LNCaP clone FGC (cell line): Measurements from ENCODE around the gene TNF.

ENCODE experiments used
- DNase-seq: peaks from one replicate; pipeline ENCODE4 v3.0.0-alpha.2; 2011; ENCODE audit warnings: low read depth
- H3K4me3 ChIP-seq: 2 replicates; pipeline ENCODE4 v1.5.1; 2011; ENCODE audit warnings: mild to moderate bottlenecking, low read depth, low read length, control low read depth
- CTCF ChIP-seq: IDR thresholded peaks from 2 replicates; pipeline ENCODE4 v1.5.1; 2012; ENCODE audit warnings: mild to moderate bottlenecking; ENCODE audit not compliant: control insufficient read depth, insufficient read depth; ENCODE audit errors: extremely low read depth

TNF gene

GRCh38 chr6:31559958-31560696 lies 15.2 kb upstream of the TNF start:
- no peak for TF ChIP-seq CTCF
- no peak for DNase-seq
- H3K4me3 ChIP-seq = no peak overlapping the region

DNA sequence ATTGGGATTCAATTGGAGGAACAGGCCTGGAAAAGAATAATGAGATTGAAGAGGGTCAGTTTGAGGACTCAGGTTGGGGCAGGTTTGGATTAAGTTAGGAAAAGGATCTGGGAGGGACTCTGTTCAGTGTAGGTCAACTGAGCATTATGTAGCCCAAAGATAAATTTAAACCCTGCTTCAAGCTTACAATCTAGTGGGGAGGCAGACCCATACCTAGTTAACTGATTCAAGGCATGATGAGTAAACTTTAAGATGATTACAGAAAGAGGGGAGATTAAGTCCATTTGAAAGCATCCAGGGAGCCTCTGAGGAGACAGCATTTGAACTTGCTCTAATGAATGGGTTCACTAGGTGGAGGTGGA lies 14.7 kb upstream of the TNF start:
- no peak overlapping the region for H3K4me3 ChIP-seq
- no peak for TF ChIP-seq CTCF
- no peak for DNase-seq

- TF ChIP-seq CTCF = no peak
- no peak overlapping the region for H3K4me3 ChIP-seq
- no peak for DNase-seq
Measured at GRCh38 chr6:31567531-31568370, 7.6 kb upstream of the TNF start.

- no peak overlapping the region for H3K4me3 ChIP-seq
- no peak for DNase-seq
- no peak for TF ChIP-seq CTCF
Measured at GRCh38 chr6:31568537-31568961, 6.8 kb upstream of the TNF start.

DNA sequence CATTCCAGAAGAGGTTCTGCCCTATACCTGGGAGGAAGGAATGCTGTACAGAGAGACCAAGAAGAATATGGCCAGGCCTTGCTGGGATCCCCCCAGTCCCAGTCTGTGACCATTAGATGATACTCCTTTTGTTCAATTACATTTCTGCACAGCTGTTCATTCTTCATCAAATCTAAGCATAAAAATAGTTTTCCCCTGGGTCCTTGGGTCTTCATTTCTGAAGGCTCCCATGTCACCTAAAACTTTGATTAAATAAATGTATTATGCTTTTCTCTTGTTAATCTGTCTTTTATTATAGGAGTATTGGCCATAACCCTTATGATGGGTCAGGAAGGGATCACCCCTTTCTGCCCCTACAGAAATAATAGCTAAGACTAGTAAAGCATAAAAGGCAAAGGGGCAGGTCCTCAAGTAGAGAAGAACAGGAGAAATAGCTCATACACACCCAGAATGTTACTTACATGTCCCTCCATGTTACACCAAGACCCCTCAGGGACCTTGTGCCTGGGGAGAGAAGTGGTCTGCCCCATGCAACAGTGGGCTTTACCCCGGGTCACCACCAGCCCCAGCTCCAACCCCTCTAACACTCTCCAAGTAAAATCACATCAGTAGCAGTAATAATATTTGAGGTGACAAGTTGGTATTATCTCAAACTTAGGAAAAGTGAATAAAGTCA lies 5.4 kb upstream of the TNF start:
- H3K4me3 ChIP-seq = no peak overlapping the region
- no peak for TF ChIP-seq CTCF

DNA sequence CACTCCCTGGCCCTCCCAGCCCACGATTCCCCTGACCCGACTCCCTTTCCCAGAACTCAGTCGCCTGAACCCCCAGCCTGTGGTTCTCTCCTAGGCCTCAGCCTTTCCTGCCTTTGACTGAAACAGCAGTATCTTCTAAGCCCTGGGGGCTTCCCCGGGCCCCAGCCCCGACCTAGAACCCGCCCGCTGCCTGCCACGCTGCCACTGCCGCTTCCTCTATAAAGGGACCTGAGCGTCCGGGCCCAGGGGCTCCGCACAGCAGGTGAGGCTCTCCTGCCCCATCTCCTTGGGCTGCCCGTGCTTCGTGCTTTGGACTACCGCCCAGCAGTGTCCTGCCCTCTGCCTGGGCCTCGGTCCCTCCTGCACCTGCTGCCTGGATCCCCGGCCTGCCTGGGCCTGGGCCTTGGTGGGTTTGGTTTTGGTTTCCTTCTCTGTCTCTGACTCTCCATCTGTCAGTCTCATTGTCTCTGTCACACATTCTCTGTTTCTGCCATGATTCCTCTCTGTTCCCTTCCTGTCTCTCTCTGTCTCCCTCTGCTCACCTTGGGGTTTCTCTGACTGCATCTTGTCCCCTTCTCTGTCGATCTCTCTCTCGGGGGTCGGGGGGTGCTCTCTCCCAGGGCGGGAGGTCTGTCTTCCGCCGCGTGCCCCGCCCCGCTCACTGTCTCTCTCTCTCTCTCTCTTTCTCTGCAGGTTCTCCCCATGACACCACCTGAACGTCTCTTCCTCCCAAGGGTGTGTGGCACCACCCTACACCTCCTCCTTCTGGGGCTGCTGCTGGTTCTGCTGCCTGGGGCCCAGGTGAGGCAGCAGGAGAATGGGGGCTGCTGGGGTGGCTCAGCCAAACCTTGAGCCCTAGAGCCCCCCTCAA lies 3.1 kb upstream of the TNF start, which contains the start of gene LTA:
Gene LTA (plus strand): TSS at position 249 of the 871 bp plus-strand sequence. CDS start 454 bp downstream, at position 703.
- no peak for TF ChIP-seq CTCF
- DNase-seq = no peak
- no peak within 1 kb of the TSS for H3K4me3 ChIP-seq

More for the DNA sequence above, 5.4 kb upstream of the TNF start:
- DNase-seq = no peak
